SK-N-SH (cell line): Measurements from ENCODE around the gene KCNK4. TPM values are rescaled to one million over a fixed set of nuclear protein-coding genes. Genes with fewer than 3 reads are reported as not detected.

ENCODE experiments used
- CTCF ChIA-PET: fragments of 300-600, 350-600 bp; formaldehyde crosslinking; extraction: SDS; loops from one replicate; lab custom pipeline; 2021; lab: Yijun Ruan, JAX
- POLR2A ChIA-PET: fragments of 350-600 bp; sonication (Branson Sonifier 250); formaldehyde crosslinking; extraction: SDS; loops from one replicate; lab custom pipeline; 2020; ENCODE audit warnings: antibody characterized with exemption, inconsistent platforms; lab: Yijun Ruan, JAX
- DNase-seq: peaks from one replicate; pipeline ENCODE4 v3.0.0; 2012
- H2AFZ ChIP-seq: fragments of 200-600 bp; sonication (generic); 2 replicates; pipeline ENCODE4 v1.8.1; 2016; ENCODE audit warnings: antibody characterized with exemption, mild to moderate bottlenecking, low read depth
- H3F3A ChIP-seq: fragments of 200-600 bp; sonication (generic); replicated peaks from 2 replicates; pipeline ENCODE3; 2016; ENCODE audit warnings: antibody characterized with exemption, mild to moderate bottlenecking; ENCODE audit not compliant: insufficient read depth
- H3K27ac ChIP-seq, 2 experiments: fragments of 200-500 bp in 1 of 2; fragments of 200-600 bp in 1 of 2; sonication (Bioruptor generic) in 1 of 2; sonication (generic), shearing (Covaris generic) in 1 of 2; 2 replicates each; pipeline versions ENCODE4 v1.5.1 to v1.6.1; 2014 to 2016; ENCODE audit warnings: low read depth in 2 of 2, inconsistent platforms in 1 of 2, low read length in 1 of 2, mild to moderate bottlenecking in 1 of 2, mixed read lengths in 1 of 2
- H3K27me3 ChIP-seq: fragments of 200-600 bp; sonication (generic), shearing (Covaris generic); 2 replicates; pipeline ENCODE4 v1.6.1; 2016; ENCODE audit warnings: mixed run types; ENCODE audit not compliant: insufficient read depth
- H3K36me3 ChIP-seq, 2 experiments: fragments of 200-500 bp in 1 of 2; fragments of 200-600 bp in 1 of 2; sonication (Bioruptor generic) in 1 of 2; sonication (generic) in 1 of 2; replicated peaks in 1 of 2; 2 replicates each; pipeline versions ENCODE3 to v1.5.1; 2014 to 2016; ENCODE audit warnings: low read length in 1 of 2, mild to moderate bottlenecking in 1 of 2; ENCODE audit not compliant: insufficient read depth in 2 of 2, control insufficient read depth in 1 of 2
- H3K4me1 ChIP-seq, 2 experiments: fragments of 200-500 bp in 1 of 2; fragments of 200-600 bp in 1 of 2; sonication (Bioruptor generic) in 1 of 2; sonication (generic), shearing (Covaris generic) in 1 of 2; 2 replicates each; pipeline versions ENCODE4 v1.5.1 to v1.6.1; 2014 to 2016; ENCODE audit warnings: low read depth in 1 of 2, low read length in 1 of 2, mixed run types in 1 of 2; ENCODE audit not compliant: insufficient read depth in 2 of 2, control insufficient read depth in 1 of 2
- H3K4me2 ChIP-seq: fragments of 200-600 bp; sonication (generic), shearing (Covaris generic); 2 replicates; pipeline ENCODE4 v1.6.1; 2017; ENCODE audit warnings: mixed run types
- H3K4me3 ChIP-seq, 2 experiments: fragments of 200-500 bp in 1 of 2; fragments of 200-600 bp in 1 of 2; sonication (Bioruptor generic) in 1 of 2; sonication (generic), shearing (Covaris generic) in 1 of 2; 2 replicates each; pipeline versions ENCODE4 v1.5.1 to v1.8.1; 2014 to 2016; ENCODE audit warnings: low read depth in 2 of 2, inconsistent platforms in 1 of 2, low read length in 1 of 2, mild to moderate bottlenecking in 1 of 2, mixed read lengths in 1 of 2, moderate library complexity in 1 of 2
- H3K79me2 ChIP-seq: fragments of 200-600 bp; sonication (generic); 2 replicates; pipeline ENCODE4 v1.8.1; 2017; ENCODE audit warnings: mild to moderate bottlenecking; ENCODE audit not compliant: insufficient read depth
- H3K9ac ChIP-seq: fragments of 200-600 bp; sonication (generic); 2 replicates; pipeline ENCODE4 v1.6.1; 2017; ENCODE audit warnings: mixed run types
- H3K9me2 ChIP-seq: fragments of 200-600 bp; sonication (generic); 2 replicates; pipeline ENCODE4 v1.6.1; 2017; ENCODE audit warnings: mixed run types
- H3K9me3 ChIP-seq: fragments of 200-600 bp; sonication (generic); 2 replicates; pipeline ENCODE4 v1.6.1; 2017; ENCODE audit warnings: mixed run types, mild to moderate bottlenecking, moderate library complexity
- H4K20me1 ChIP-seq: fragments of 200-600 bp; sonication (generic); 2 replicates; pipeline ENCODE4 v1.6.1; 2017; ENCODE audit warnings: mild to moderate bottlenecking, mixed run types; ENCODE audit not compliant: insufficient read depth
- ELF1 ChIP-seq: IDR thresholded peaks from 2 replicates; pipeline ENCODE4 v1.4.0; 2012
- EP300 ChIP-seq, 2 experiments: IDR thresholded peaks; 2 replicates each; pipeline versions ENCODE4 v1.4.0 to v1.6.1; 2012; ENCODE audit warnings: borderline replicate concordance in 1 of 2, low read depth in 1 of 2, low read length in 1 of 2
- FOSL2 ChIP-seq: IDR thresholded peaks from 2 replicates; pipeline ENCODE4 v1.4.0; 2012; ENCODE audit warnings: low read depth, mild to moderate bottlenecking, moderate library complexity, borderline replicate concordance
- FOXJ3 ChIP-seq: sonication (generic); formaldehyde crosslinking; IDR thresholded peaks from 2 replicates; pipeline ENCODE4 v1.5.1; 2020; ENCODE audit warnings: mild to moderate bottlenecking, missing genetic modification reagents
- FOXM1 ChIP-seq: IDR thresholded peaks from 2 replicates; pipeline ENCODE4 v1.4.0; 2012; ENCODE audit warnings: low read depth, mild to moderate bottlenecking
- JUND ChIP-seq: IDR thresholded peaks from 2 replicates; pipeline ENCODE4 v1.4.0; 2012
- MXI1 ChIP-seq: IDR thresholded peaks from 2 replicates; pipeline ENCODE4 v1.6.1; 2012; ENCODE audit warnings: mild to moderate bottlenecking, low read depth, low read length, improper control_type of control experiment
- NFIC ChIP-seq: IDR thresholded peaks from 2 replicates; pipeline ENCODE4 v1.4.0; 2012; ENCODE audit warnings: borderline replicate concordance
- RCOR1 ChIP-seq: fragments of 150-350 bp; IDR thresholded peaks from 2 replicates; pipeline ENCODE4 v1.6.1; 2017; ENCODE audit warnings: antibody characterized with exemption, low read length
- SMC3 ChIP-seq: IDR thresholded peaks from 2 replicates; pipeline ENCODE4 v1.6.1; 2012; ENCODE audit warnings: low read depth, low read length, improper control_type of control experiment
- TCF12 ChIP-seq: IDR thresholded peaks from 2 replicates; pipeline ENCODE4 v1.4.0; 2012
- WGBS: methylation state at CpG from one replicate; pipeline ENCODE4 v1.1.6; 2017; ENCODE audit warnings: low lambda C conversion rate; 5-methylcytosine and 5-hydroxymethylcytosine counted together
- polyA plus RNA-seq, 3 experiments: library from polyadenylated mRNA; depleted of rRNA; stranded (reverse); fragments of >200 nt; gene quantifications; 2 replicates each; pipeline ENCODE4 v1.2.3, GENCODE V29; 2012
- TF ChIP-seq, protein P1 (sequence below): IDR thresholded peaks from 2 replicates; pipeline ENCODE4 v1.6.1; 2012; ENCODE audit warnings: mild to moderate bottlenecking, low read depth, low read length, moderate library complexity
- TF ChIP-seq, protein P2 (sequence below): fragments of 150-350 bp; IDR thresholded peaks from 2 replicates; pipeline ENCODE4 v1.6.1; 2016; ENCODE audit warnings: mild to moderate bottlenecking, low read depth, low read length
- TF ChIP-seq, protein P3 (sequence below): fragments of 150-350 bp; IDR thresholded peaks from 2 replicates; pipeline ENCODE4 v1.6.1; 2017; ENCODE audit warnings: antibody characterized with exemption, low read length, low read depth, borderline replicate concordance
- TF ChIP-seq, protein P4 (sequence below): IDR thresholded peaks from 2 replicates; pipeline ENCODE4 v1.4.0; 2012; ENCODE audit warnings: low read depth, borderline replicate concordance
- TF ChIP-seq, protein P5 (sequence below): IDR thresholded peaks from 2 replicates; pipeline ENCODE4; 2012

The KCNK4 gene
- polyA plus RNA-seq, 1 of the 3 experiments (the other 2 are of a cell fraction), result 0.16 TPM

DNA sequence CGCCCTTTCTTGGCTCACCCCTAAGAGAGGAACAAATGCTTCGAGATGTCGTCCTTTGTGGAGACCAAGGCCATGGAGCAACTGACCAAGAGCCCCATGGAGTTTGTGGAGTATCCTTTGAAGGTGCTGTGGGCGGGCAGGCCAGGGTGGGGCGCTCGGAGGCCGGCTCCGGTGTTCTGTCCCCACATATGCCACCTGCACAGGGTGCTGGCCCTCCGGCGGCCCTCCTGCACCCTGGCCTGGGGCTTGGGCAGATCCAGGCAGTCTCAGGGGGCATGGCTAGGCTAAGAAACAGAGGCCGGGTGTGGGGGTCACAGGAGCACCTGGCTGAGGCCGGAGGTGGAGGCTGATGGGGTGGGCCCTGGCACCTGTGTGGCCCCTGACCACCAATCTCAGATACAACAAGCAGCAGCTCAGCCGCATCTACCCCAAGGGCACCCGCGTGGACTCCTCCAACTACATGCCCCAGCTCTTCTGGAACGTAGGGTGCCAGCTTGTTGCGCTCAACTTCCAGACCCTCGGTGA, 29.5 kb upstream of the KCNK4 start:
- Histone ChIP-seq H3K9me3 (no peaks in the 10 kb centered on the region), H3K27ac (no peak overlapping the region), H3K4me2 (no peak overlapping the region), H4K20me1 (no peaks in the 10 kb centered on the region), H3K9me2 (no peaks in the 10 kb centered on the region), H3K9ac (no peak overlapping the region), H3K27me3 (no peaks in the 10 kb centered on the region), H3F3A (no peaks in the 10 kb centered on the region), H3K4me1 (peaks cover 0 to 37% of the 10 kb centered on the region in 2 experiments; a peak in 2 of 4 replicates), H2AFZ (no peak overlapping the region), H3K79me2 (no peaks in the 10 kb centered on the region; the same call in none of the 2 replicates), H3K36me3 (peaks cover 24 to 35% of the 10 kb centered on the region in 2 experiments), H3K4me3 (no peak overlapping the region)
- TF ChIP-seq, protein P1, sequence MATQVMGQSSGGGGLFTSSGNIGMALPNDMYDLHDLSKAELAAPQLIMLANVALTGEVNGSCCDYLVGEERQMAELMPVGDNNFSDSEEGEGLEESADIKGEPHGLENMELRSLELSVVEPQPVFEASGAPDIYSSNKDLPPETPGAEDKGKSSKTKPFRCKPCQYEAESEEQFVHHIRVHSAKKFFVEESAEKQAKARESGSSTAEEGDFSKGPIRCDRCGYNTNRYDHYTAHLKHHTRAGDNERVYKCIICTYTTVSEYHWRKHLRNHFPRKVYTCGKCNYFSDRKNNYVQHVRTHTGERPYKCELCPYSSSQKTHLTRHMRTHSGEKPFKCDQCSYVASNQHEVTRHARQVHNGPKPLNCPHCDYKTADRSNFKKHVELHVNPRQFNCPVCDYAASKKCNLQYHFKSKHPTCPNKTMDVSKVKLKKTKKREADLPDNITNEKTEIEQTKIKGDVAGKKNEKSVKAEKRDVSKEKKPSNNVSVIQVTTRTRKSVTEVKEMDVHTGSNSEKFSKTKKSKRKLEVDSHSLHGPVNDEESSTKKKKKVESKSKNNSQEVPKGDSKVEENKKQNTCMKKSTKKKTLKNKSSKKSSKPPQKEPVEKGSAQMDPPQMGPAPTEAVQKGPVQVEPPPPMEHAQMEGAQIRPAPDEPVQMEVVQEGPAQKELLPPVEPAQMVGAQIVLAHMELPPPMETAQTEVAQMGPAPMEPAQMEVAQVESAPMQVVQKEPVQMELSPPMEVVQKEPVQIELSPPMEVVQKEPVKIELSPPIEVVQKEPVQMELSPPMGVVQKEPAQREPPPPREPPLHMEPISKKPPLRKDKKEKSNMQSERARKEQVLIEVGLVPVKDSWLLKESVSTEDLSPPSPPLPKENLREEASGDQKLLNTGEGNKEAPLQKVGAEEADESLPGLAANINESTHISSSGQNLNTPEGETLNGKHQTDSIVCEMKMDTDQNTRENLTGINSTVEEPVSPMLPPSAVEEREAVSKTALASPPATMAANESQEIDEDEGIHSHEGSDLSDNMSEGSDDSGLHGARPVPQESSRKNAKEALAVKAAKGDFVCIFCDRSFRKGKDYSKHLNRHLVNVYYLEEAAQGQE, result no peak
- TF ChIP-seq FOSL2 (no peak), FOXJ3 (no peak), SMC3 (no peak), FOXM1 (no peak), MXI1 (no peak), JUND (no peak), NFIC (no peak), ELF1 (no peak), EP300 (IDR thresholded peaks at IDR 0.05; ENCODE audit: borderline replicate concordance in 1 of 2, low read depth in 1 of 2, low read length in 1 of 2) (no peak), RCOR1 (no peak), TCF12 (no peak)
- TF ChIP-seq, protein P2, sequence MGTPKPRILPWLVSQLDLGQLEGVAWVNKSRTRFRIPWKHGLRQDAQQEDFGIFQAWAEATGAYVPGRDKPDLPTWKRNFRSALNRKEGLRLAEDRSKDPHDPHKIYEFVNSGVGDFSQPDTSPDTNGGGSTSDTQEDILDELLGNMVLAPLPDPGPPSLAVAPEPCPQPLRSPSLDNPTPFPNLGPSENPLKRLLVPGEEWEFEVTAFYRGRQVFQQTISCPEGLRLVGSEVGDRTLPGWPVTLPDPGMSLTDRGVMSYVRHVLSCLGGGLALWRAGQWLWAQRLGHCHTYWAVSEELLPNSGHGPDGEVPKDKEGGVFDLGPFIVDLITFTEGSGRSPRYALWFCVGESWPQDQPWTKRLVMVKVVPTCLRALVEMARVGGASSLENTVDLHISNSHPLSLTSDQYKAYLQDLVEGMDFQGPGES, result no peak
- TF ChIP-seq, protein P3, sequence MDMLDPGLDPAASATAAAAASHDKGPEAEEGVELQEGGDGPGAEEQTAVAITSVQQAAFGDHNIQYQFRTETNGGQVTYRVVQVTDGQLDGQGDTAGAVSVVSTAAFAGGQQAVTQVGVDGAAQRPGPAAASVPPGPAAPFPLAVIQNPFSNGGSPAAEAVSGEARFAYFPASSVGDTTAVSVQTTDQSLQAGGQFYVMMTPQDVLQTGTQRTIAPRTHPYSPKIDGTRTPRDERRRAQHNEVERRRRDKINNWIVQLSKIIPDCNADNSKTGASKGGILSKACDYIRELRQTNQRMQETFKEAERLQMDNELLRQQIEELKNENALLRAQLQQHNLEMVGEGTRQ, result no peak
- TF ChIP-seq, protein P4, sequence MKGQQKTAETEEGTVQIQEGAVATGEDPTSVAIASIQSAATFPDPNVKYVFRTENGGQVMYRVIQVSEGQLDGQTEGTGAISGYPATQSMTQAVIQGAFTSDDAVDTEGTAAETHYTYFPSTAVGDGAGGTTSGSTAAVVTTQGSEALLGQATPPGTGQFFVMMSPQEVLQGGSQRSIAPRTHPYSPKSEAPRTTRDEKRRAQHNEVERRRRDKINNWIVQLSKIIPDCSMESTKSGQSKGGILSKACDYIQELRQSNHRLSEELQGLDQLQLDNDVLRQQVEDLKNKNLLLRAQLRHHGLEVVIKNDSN, result no peak
- TF ChIP-seq, protein P5, sequence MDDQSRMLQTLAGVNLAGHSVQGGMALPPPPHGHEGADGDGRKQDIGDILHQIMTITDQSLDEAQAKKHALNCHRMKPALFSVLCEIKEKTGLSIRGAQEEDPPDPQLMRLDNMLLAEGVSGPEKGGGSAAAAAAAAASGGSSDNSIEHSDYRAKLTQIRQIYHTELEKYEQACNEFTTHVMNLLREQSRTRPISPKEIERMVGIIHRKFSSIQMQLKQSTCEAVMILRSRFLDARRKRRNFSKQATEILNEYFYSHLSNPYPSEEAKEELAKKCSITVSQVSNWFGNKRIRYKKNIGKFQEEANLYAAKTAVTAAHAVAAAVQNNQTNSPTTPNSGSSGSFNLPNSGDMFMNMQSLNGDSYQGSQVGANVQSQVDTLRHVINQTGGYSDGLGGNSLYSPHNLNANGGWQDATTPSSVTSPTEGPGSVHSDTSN, result no peak
- CTCF ChIA-PET, result interaction anchor here (5.7 kb wide), 1 partner anchor 11 kb away, joined by 119 read pairs; the partner anchor contains the start of gene PLCB3
- WGBS, result 95% methylated on average over 15 of the region's 18 CpGs
- POLR2A ChIA-PET, result interaction anchor here (1.2 to 1.3 kb wide), 2 partner anchors 9 to 15 kb away, joined by 3 read pairs; no protein-coding TSS in a partner anchor
- DNase-seq, result no peak
